Measurements from ENCODE around the gene PGAP6. TPM values are rescaled to one million over a fixed set of nuclear protein-coding genes. Genes with fewer than 3 reads are reported as not detected.

The PGAP6 gene
- total and polyA plus RNA-seq, 2 of the 4 experiments (the other 2 are of a cell fraction): 49.1 to 124 TPM

DNA sequence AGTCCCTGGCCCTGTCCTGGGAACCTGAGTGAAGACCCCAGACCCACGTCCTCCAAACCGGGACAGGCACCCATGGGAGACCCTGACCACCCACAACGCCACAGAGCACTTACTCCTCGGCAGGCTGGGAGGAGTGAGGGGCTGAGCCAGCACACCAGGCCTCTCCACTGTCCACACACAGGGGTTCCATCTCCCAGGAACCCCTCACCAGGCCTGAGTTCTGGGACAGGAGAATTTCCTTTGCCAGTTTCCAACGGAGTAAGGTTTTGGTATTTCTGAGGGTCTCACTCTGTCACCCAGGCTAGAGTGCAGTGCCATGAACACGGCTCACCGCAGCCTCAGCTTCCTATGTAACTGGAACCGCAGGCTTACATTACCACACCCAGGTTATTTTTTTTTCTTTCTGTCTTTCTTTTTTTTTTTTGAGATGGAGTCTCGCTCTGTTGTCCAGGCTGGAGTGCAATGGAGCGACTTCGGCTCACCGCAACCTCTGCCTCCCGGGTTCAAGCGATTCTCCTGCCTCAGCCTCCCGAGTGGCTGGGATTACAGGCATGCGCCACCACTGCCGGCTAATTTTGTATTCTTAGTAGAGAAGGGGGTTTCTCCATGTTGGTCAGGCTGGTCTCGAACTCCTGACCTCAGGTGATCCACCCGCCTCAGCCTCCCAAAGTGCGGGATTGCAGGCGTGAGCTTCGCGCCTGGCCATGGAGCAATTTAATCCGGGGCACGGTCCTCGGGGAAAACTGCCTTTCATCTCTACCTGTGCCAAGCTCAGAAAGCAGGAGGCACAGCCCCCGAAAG, 1.6 kb downstream of the PGAP6 start (continued):
- TF ChIP-seq POLR2A (IDR thresholded peaks at IDR 0.05; ENCODE audit: low read depth, low read length) (no peak), NFE2L2 (IDR thresholded peaks at IDR 0.05; ENCODE audit: low read depth, low read length) (no peak)

DNA sequence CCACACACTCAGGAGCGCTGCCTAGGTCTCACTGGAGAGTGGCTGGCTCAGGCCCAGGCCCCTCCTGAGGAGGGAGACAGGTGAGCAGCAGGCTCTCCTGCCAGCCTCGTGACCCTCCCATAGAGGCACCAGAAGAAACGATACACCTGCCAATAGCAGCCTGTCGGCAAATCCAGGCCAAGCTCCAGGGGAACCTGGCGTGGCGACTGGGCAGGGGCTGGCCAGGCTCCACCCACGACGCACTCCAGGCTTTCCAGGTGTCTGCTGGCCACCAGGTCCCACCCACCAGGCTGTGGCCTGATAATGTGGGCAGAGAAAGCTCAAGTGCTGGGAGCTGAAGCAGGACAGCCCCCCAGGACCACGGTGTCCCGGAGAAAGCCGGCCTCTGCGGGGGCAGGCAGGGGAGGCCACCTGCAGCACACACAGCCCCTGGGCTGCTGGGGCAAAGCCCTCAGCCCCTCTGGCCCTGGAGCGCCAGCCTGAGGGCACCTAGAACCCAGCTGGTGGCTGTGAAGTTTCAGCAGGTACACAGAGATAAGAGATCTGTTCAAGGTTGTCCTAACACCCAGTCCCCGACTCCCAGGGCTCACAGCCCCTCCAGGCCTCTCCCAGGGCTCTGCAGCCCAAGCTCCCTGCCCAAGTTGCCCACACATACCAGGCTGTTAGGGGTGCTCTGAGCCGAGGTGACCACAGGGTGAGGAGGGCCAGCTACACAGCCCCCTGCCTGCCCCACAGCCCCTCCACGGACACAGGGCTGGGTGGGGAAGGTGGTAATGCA, 2.4 kb downstream of the PGAP6 start:
- Histone ChIP-seq H4K5ac (ENCODE audit: low read depth, low read length) (no peak overlapping the region), H2AK5ac (ENCODE audit: low read depth, low read length) (no peak overlapping the region), H2BK20ac (ENCODE audit: low read depth, low read length) (no peak overlapping the region), H2BK5ac (ENCODE audit: low read depth, low read length, poor library complexity, severe bottlenecking) (no peak overlapping the region), H3K27me3 (ENCODE audit: control insufficient read depth, insufficient read depth, low read length) (no peaks in the 10 kb centered on the region), H3K4me2 (ENCODE audit: low read depth, low read length) (no peak overlapping the region), H3K79me1 (ENCODE audit: low read depth in 1 of 2, low read length in 2 of 2) (peaks cover 13 to 29% of the 10 kb centered on the region in 2 experiments; a peak in 3 of 4 replicates), H3K18ac (ENCODE audit: low read depth, low read length) (no peak overlapping the region), H3K9ac (ENCODE audit: low read depth, low read length) (no peak overlapping the region), H3K36me3 (ENCODE audit: control insufficient read depth, insufficient read depth, low read length) (peaks cover 27% of the 10 kb centered on the region), H3K14ac (replicated peaks; ENCODE audit: low read depth, low read length) (no peak overlapping the region), H3K23ac (ENCODE audit: low read depth, low read length) (peak overlapping the region; percentile 42; the same call in 1 of the 2 replicates), H3K9me1 (ENCODE audit: insufficient read depth, low read length) (no peaks in the 10 kb centered on the region), H3K27ac (ENCODE audit: insufficient read depth, low read length) (no peak overlapping the region), H4K20me1 (ENCODE audit: insufficient read depth, low read length) (peaks cover 16% of the 10 kb centered on the region), H4K8ac (ENCODE audit: low read depth in 2 of 2, low read length in 2 of 2) (no peak overlapping the region), H3K56ac (ENCODE audit: extremely low read depth, insufficient read depth, low read length) (no peak overlapping the region), H2BK120ac (ENCODE audit: low read depth, low read length) (no peak overlapping the region), H2AFZ (replicated peaks; ENCODE audit: low read length, poor library complexity) (no peak overlapping the region), H2BK15ac (ENCODE audit: low read depth, low read length) (no peak overlapping the region), H3K4me1 (ENCODE audit: control insufficient read depth, insufficient read depth, low read length) (peaks cover 2% of the 10 kb centered on the region; the same call in 1 of the 2 replicates), H3K4me3 (ENCODE audit: insufficient read depth, low read depth, low read length) (no peak overlapping the region), H4K91ac (ENCODE audit: insufficient read depth, low read depth, low read length) (no peak overlapping the region), H3K4ac (ENCODE audit: low read depth, low read length) (no peak overlapping the region), H3K9me3 (ENCODE audit: control insufficient read depth, insufficient read depth, low read length) (no peaks in the 10 kb centered on the region), H2AK9ac (replicated peaks; ENCODE audit: low read depth, low read length, poor library complexity) (peak overlapping the region; percentile 42)
- intact Hi-C loops (cut with micrococcal nuclease): no loop called here
- TF ChIP-seq MAFK (IDR thresholded peaks at IDR 0.05; ENCODE audit: low read depth, low read length) (no peak), MAZ (IDR thresholded peaks at IDR 0.05; ENCODE audit: borderline replicate concordance, low read depth, low read length) (no peak), MXI1 (IDR thresholded peaks at IDR 0.05; ENCODE audit: borderline replicate concordance, low read depth, low read length) (no peak), CHD1 (IDR thresholded peaks at IDR 0.05; ENCODE audit: low read depth, low read length) (no peak), RFX5 (IDR thresholded peaks at IDR 0.05; ENCODE audit: low read depth, low read length) (no peak), RCOR1 (IDR thresholded peaks at IDR 0.05; ENCODE audit: insufficient replicate concordance, low read length) (no peak), CEBPB (IDR thresholded peaks at IDR 0.05; ENCODE audit: low read depth, low read length) (no peak), POLR2A (IDR thresholded peaks at IDR 0.05; ENCODE audit: low read depth, low read length) (no peak), RAD21 (IDR thresholded peaks at IDR 0.05; ENCODE audit: low read length) (no peak), FOS (IDR thresholded peaks at IDR 0.05; ENCODE audit: low read depth, low read length) (no peak), SMC3 (IDR thresholded peaks at IDR 0.05; ENCODE audit: low read depth, low read length) (no peak)
- TF ChIP-seq, protein P1, sequence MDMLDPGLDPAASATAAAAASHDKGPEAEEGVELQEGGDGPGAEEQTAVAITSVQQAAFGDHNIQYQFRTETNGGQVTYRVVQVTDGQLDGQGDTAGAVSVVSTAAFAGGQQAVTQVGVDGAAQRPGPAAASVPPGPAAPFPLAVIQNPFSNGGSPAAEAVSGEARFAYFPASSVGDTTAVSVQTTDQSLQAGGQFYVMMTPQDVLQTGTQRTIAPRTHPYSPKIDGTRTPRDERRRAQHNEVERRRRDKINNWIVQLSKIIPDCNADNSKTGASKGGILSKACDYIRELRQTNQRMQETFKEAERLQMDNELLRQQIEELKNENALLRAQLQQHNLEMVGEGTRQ (IDR thresholded peaks at IDR 0.05; ENCODE audit: low read depth, low read length): no peak
- in situ Hi-C loops (cut with MboI; ENCODE audit: low sequenced_read_pairs): no loop called here
- no TSS peak for BruUV-seq (replicated peaks)
- POLR2A ChIA-PET (ENCODE audit: unreplicated experiment): no interaction called here
- DNase-seq: no peak
- CTCF ChIA-PET: no interaction called here
- ATAC-seq (ENCODE audit: low read depth): no peak
- WGBS, 2 experiments (ENCODE audit: extremely low coverage in 2 of 2, insufficient read length in 1 of 2): 97% methylated on average over 5 of the region's 16 CpGs; no CpG with 5 or more reads in 1 of the 2 experiments
- dilution Hi-C loops (cut with HindIII; ENCODE audit: low sequenced_read_pairs, unreplicated experiment): no loop called here
